Mononuclear cell (primary cell): ENCODE results near the gene ADH1C. TPM values are rescaled to one million over a fixed set of nuclear protein-coding genes. Genes with fewer than 3 reads are reported as not detected.
"Not testable (repeated sequence)": the region's sequence is repeated elsewhere in the genome, so short reads cannot be mapped to it uniquely, and the experiment has no call there.

Source experiments
- H3K27me3 ChIP-seq: 2 replicates; pipeline ENCODE4 v1.6.0; 2011; ENCODE audit warnings: low read length, control low read depth; ENCODE audit not compliant: insufficient read depth
- H3K4me1 ChIP-seq: 2 replicates; pipeline ENCODE4 v1.5.1; 2011; ENCODE audit warnings: mild to moderate bottlenecking, low read length, control low read depth; ENCODE audit not compliant: insufficient read depth
- H3K4me3 ChIP-seq: 2 replicates; pipeline ENCODE4 v1.5.1; 2011; ENCODE audit warnings: mild to moderate bottlenecking, low read length, moderate library complexity
- H3K9me3 ChIP-seq: 2 replicates; pipeline ENCODE4 v1.5.1; 2011; ENCODE audit warnings: low read depth, mild to moderate bottlenecking, control low read depth, low read length
- total RNA-seq: library from RNA; depleted of rRNA; stranded (reverse); fragments of >200 nt; gene quantifications from one replicate; pipeline ENCODE4 v1.2.3, GENCODE V29; 2012

Gene ADH1C
- total RNA-seq, 1 donor = not detected

GRCh38 chr4:99372464-99372863 is 19.9 kb upstream of the ADH1C start:
- not testable (repeated sequence) for H3K27me3 ChIP-seq, H3K4me3 ChIP-seq, H3K9me3 ChIP-seq, H3K4me1 ChIP-seq

GRCh38 chr4:99367817-99368216 is 15.3 kb upstream of the ADH1C start:
- not testable (repeated sequence) for H3K27me3 ChIP-seq, H3K4me1 ChIP-seq, H3K4me3 ChIP-seq, H3K9me3 ChIP-seq

- Histone ChIP-seq H3K4me3 (no peak overlapping the region), H3K27me3 (no peaks in the 10 kb centered on the region), H3K9me3 (no peaks in the 10 kb centered on the region), H3K4me1 (no peaks in the 10 kb centered on the region)
Observed at GRCh38 chr4:99366491-99366890, 13.9 kb upstream of the ADH1C start.

GRCh38 chr4:99362768-99363167 is 10.2 kb upstream of the ADH1C start:
- H3K4me3 ChIP-seq = no peak overlapping the region

GRCh38 chr4:99361899-99362275 is 9.3 kb upstream of the ADH1C start:
- no peak overlapping the region for H3K4me3 ChIP-seq
- no peaks in the 10 kb centered on the region for H3K27me3 ChIP-seq
- H3K9me3 ChIP-seq = no peaks in the 10 kb centered on the region
- H3K4me1 ChIP-seq = no peaks in the 10 kb centered on the region

More at GRCh38 chr4:99362768-99363167, 10.2 kb upstream of the ADH1C start:
- H3K9me3 ChIP-seq = no peaks in the 10 kb centered on the region
- no peaks in the 10 kb centered on the region for H3K27me3 ChIP-seq
- H3K4me1 ChIP-seq = no peaks in the 10 kb centered on the region

GRCh38 chr4:99361268-99361898 is 8.8 kb upstream of the ADH1C start:
- no peaks in the 10 kb centered on the region for H3K9me3 ChIP-seq
- no peak overlapping the region for H3K4me3 ChIP-seq
- no peaks in the 10 kb centered on the region for H3K4me1 ChIP-seq
- H3K27me3 ChIP-seq = no peaks in the 10 kb centered on the region

GRCh38 chr4:99359480-99360204 is 7.1 kb upstream of the ADH1C start:
- H3K4me3 ChIP-seq = no peak overlapping the region
- no peaks in the 10 kb centered on the region for H3K27me3 ChIP-seq
- H3K9me3 ChIP-seq = no peaks in the 10 kb centered on the region
- H3K4me1 ChIP-seq = no peaks in the 10 kb centered on the region

- Histone ChIP-seq H3K4me3 (no peak overlapping the region), H3K4me1 (peaks cover 1% of the 10 kb centered on the region), H3K9me3 (no peaks in the 10 kb centered on the region), H3K27me3 (no peaks in the 10 kb centered on the region)
Observed at GRCh38 chr4:99357948-99358347, 5.4 kb upstream of the ADH1C start.

- Histone ChIP-seq H3K4me3 (no peak overlapping the region), H3K9me3 (no peaks in the 10 kb centered on the region), H3K27me3 (no peaks in the 10 kb centered on the region), H3K4me1 (peaks cover 3% of the 10 kb centered on the region)
Observed at GRCh38 chr4:99356992-99357391, 4.4 kb upstream of the ADH1C start.

GRCh38 chr4:99356149-99356548 is 3.6 kb upstream of the ADH1C start:
- H3K4me1 ChIP-seq, H3K9me3 ChIP-seq, H3K27me3 ChIP-seq, H3K4me3 ChIP-seq: not testable (repeated sequence)

GRCh38 chr4:99351487-99351886 is 1.1 kb downstream of the ADH1C start:
- H3K9me3 ChIP-seq = no peaks in the 10 kb centered on the region
- H3K27me3 ChIP-seq = no peaks in the 10 kb centered on the region
- peaks cover 3% of the 10 kb centered on the region for H3K4me1 ChIP-seq
- H3K4me3 ChIP-seq = no peak overlapping the region

- Histone ChIP-seq H3K4me3 (no peak overlapping the region), H3K9me3 (no peaks in the 10 kb centered on the region), H3K4me1 (peaks cover 3% of the 10 kb centered on the region), H3K27me3 (no peaks in the 10 kb centered on the region)
Observed at GRCh38 chr4:99349338-99349737, 3.2 kb downstream of the ADH1C start.

GRCh38 chr4:99342624-99343023 is 9.9 kb downstream of the ADH1C start:
- H3K9me3 ChIP-seq, H3K4me3 ChIP-seq, H3K4me1 ChIP-seq, H3K27me3 ChIP-seq: not testable (repeated sequence)

GRCh38 chr4:99341426-99341825 is 11.1 kb downstream of the ADH1C start:
- no peaks in the 10 kb centered on the region for H3K4me1 ChIP-seq
- no peaks in the 10 kb centered on the region for H3K9me3 ChIP-seq
- H3K4me3 ChIP-seq = no peak overlapping the region
- H3K27me3 ChIP-seq = no peaks in the 10 kb centered on the region

GRCh38 chr4:99339172-99339571 is 13.4 kb downstream of the ADH1C start:
- no peaks in the 10 kb centered on the region for H3K9me3 ChIP-seq
- no peak overlapping the region for H3K4me3 ChIP-seq
- H3K4me1 ChIP-seq = no peaks in the 10 kb centered on the region
- H3K27me3 ChIP-seq = no peaks in the 10 kb centered on the region

GRCh38 chr4:99336553-99336952 is 16.0 kb downstream of the ADH1C start:
- H3K9me3 ChIP-seq = no peaks in the 10 kb centered on the region
- H3K4me3 ChIP-seq = no peak overlapping the region
- no peaks in the 10 kb centered on the region for H3K4me1 ChIP-seq
- no peaks in the 10 kb centered on the region for H3K27me3 ChIP-seq
